Measurements from ENCODE around the gene GGT7.

GGT7 gene

DNA sequence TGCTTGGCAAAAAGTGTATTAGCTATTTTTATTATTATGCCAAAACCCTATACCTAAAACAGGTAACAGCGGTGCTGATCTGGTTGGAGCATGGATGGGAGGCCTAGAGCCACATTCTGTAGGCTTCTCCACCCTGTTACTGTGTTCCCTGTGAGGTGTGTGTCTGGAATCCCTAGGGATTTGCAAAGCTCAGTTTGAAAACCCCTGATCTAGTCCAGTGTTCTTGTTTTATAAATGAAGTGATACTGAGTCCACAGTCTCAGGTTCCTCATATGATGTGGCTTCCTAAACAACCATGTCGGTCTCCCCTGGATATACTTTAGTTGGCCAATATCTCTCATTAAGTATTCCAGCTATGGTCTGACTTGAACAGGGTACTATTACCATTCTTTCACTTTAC, 20.0 kb upstream of the GGT7 start:
- TF ChIP-seq, protein P1, sequence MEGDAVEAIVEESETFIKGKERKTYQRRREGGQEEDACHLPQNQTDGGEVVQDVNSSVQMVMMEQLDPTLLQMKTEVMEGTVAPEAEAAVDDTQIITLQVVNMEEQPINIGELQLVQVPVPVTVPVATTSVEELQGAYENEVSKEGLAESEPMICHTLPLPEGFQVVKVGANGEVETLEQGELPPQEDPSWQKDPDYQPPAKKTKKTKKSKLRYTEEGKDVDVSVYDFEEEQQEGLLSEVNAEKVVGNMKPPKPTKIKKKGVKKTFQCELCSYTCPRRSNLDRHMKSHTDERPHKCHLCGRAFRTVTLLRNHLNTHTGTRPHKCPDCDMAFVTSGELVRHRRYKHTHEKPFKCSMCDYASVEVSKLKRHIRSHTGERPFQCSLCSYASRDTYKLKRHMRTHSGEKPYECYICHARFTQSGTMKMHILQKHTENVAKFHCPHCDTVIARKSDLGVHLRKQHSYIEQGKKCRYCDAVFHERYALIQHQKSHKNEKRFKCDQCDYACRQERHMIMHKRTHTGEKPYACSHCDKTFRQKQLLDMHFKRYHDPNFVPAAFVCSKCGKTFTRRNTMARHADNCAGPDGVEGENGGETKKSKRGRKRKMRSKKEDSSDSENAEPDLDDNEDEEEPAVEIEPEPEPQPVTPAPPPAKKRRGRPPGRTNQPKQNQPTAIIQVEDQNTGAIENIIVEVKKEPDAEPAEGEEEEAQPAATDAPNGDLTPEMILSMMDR (conservative IDR thresholded peaks at IDR 0.05; ENCODE audit: control insufficient read depth, insufficient read depth, low read depth, low read length) = no peak
- no peak overlapping the region for H3K4me3 ChIP-seq (ENCODE audit: control insufficient read depth, low read depth, low read length)
- DNase-seq (ENCODE audit: low read depth) = no peak

DNA sequence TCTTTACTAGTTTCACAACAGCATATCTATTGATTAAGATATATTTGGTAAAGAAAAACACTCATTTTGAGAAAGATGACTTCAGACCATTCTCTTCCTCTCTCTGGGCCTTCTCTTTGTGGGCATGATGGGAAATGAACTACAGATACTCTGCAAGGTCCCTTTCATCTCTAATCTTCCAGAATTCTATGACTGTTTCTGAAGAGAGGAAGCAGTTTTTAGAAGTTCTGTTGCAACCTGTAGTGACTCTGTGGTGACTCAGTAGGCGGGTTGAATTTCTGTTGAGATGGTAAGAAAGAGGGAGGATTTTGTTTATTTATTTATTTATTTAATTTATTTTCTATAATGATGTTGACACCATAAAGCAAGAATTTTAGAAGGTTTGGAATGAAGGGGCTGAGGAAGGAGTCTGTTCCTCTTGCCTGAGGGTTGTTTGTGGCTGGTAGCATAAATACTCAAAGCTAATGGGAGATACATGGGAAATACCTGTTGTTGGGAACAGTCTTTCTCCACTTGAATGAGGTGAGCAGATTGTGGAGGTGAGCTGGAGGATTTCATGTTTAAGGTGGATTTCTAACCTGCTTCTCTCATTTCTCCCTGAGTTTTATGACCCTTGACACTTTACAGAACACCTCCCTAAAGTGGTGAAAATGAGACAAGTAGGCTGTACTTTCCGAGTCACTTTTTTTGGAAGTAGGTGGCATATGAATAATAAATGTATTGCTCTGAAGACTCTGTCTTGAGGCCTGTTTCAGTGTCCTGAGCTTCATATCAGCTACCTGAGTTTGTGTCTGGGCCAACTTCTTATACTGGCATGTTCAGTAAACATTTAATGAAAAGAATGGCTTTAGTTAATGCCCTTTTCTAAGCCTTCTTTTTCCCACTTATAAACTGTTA, 18.8 kb upstream of the GGT7 start:
- DNase-seq (ENCODE audit: low read depth) = peak; percentile 89
- H3K4me3 ChIP-seq (ENCODE audit: control insufficient read depth, low read depth, low read length) = no peak overlapping the region
- TF ChIP-seq, protein P1 (conservative IDR thresholded peaks at IDR 0.05; ENCODE audit: control insufficient read depth, insufficient read depth, low read depth, low read length) = no peak

DNA sequence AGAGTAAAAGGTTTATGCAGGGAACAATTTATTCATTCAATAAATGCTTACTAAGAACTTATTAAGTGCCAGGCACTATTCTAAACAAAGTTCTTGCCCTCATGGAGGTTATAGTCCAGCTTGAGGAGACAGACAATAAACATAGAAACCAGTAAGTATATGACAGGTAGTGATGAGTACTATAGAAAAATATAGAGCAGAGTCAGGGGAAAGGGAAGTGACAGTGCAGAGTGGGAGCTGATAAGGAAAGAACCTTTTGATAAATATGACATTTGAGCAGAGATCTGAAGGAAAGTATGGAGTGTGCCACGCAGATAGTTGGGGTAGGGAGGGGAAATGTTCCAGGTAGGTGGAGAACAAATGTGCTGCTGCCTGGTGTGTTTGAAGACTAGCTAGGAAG, 15.8 kb upstream of the GGT7 start:
- TF ChIP-seq, protein P1 (conservative IDR thresholded peaks at IDR 0.05; ENCODE audit: control insufficient read depth, insufficient read depth, low read depth, low read length) = no peak
- no peak overlapping the region for H3K4me3 ChIP-seq (ENCODE audit: control insufficient read depth, low read depth, low read length)
- no peak for DNase-seq (ENCODE audit: low read depth)

DNA sequence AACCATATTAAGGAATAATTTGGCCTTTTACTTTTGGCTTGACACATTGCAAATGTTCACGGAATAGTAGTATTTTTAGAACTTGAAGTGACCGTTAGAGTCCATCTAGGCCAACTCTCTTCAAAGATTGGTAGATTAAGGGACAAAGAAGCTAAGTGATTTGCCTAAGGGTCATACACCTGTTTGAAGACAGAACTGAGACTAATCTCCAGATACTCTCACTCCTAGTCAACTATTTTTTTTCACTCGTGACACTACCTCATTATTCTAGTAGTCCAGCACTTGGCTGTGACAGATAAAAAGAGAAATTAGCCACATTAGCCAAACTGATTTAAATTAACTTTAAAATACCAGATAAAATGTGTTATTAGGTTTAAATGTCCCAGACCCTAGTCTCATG, 14.4 kb upstream of the GGT7 start:
- no peak overlapping the region for H3K4me3 ChIP-seq (ENCODE audit: control insufficient read depth, low read depth, low read length)
- TF ChIP-seq, protein P1 (conservative IDR thresholded peaks at IDR 0.05; ENCODE audit: control insufficient read depth, insufficient read depth, low read depth, low read length) = no peak
- DNase-seq (ENCODE audit: low read depth) = no peak

DNA sequence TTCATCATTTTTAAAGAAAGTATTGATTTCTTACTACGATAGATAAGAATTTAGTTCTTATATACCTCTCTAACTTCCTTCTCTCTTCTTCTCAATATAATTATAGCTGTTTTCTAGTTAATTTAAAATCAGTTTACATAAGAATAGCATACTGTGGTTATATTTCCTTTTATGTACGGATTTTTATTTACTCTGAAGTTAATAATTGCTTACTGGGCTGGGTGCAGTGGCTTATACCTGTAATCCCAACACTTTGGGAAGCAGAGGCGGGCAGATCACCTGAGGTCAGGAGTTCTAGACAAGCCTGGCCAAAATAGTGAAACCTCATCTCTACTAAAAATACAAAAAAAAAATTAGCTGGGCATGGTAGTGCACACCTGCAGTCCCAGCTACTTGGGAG, 13.5 kb upstream of the GGT7 start:
- DNase-seq (ENCODE audit: low read depth) = no peak
- TF ChIP-seq, protein P1 (conservative IDR thresholded peaks at IDR 0.05; ENCODE audit: control insufficient read depth, insufficient read depth, low read depth, low read length) = no peak
- no peak overlapping the region for H3K4me3 ChIP-seq (ENCODE audit: control insufficient read depth, low read depth, low read length)

DNA sequence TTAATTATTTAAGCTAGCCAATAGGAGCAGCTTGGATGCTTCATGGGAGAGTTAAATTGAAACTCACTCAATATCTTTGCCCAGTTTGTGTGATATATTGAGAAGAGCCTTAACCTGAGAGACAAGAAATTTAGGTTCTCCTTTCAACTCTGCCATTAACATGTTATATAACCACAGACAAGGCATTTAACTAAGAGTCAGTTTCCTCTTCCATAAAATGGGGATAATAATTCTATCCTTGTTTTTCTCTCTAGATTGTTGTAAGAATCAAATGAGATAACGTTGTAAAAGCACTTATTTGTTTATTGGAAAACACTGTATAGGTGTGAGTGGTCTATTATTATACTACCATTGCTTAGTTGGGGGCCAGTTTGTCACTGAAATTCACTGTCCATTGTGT, 11.6 kb upstream of the GGT7 start:
- DNase-seq (ENCODE audit: low read depth) = no peak
- no peak overlapping the region for H3K4me3 ChIP-seq (ENCODE audit: control insufficient read depth, low read depth, low read length)
- TF ChIP-seq, protein P1 (conservative IDR thresholded peaks at IDR 0.05; ENCODE audit: control insufficient read depth, insufficient read depth, low read depth, low read length) = no peak
